HCT116 (cell line): ENCODE results near the gene ATP5F1E. TPM values are rescaled to one million over a fixed set of nuclear protein-coding genes. Genes with fewer than 3 reads are reported as not detected.

ENCODE experiments used
- ATAC-seq: fragments of 200-7000 bp; cut with Tn5 transposase; 2 replicates; pipeline ENCODE4 v1.9.1; 2020; ENCODE audit warnings: mild to moderate bottlenecking, moderate library complexity
- BruUV-seq: library from RNA; stranded (reverse); fragments of 400-500 nt; replicated peaks from 2 replicates; lab custom pipeline; 2021; lab: Mats Ljungman, UMichigan
- CTCF ChIA-PET: fragments of 300-600 bp; sonication (Branson Sonifier 250); formaldehyde crosslinking; loops from one replicate; lab custom pipeline; 2021; ENCODE audit warnings: antibody characterized with exemption; lab: Charles Lee
- POLR2A ChIA-PET: fragments of 300-600, 350-600 bp; sonication (Branson Sonifier 250); formaldehyde crosslinking; loops from one replicate; lab custom pipeline; 2021; ENCODE audit warnings: antibody characterized with exemption; lab: Charles Lee
- RAD21 ChIA-PET, 2 experiments: fragments of 300-600 bp; sonication (Branson Sonifier 250); formaldehyde crosslinking; loops; one replicate each; lab custom pipeline; 2023; ENCODE audit warnings: low total read pairs in 2 of 2; ENCODE audit not compliant: uncharacterized antibody in 2 of 2, unreplicated experiment in 2 of 2, low non-redundant PET in 1 of 2; lab: Charles Lee
- DNase-seq: peaks from one replicate; pipeline ENCODE4 v3.0.0-alpha.2; 2010; ENCODE audit warnings: low read depth, low spot score
- H2AFZ ChIP-seq: fragments of 200-600 bp; shearing (Covaris generic), sonication (generic); 2 replicates; pipeline ENCODE4 v1.6.1; 2017; ENCODE audit warnings: low read depth, mixed run types, mixed read lengths, antibody characterized with exemption, low read length; ENCODE audit not compliant: poor library complexity, severe bottlenecking
- H3K27ac ChIP-seq: 2 replicates; pipeline ENCODE4 v1.5.1; 2012; ENCODE audit warnings: low read depth, low read length
- H3K27me3 ChIP-seq: fragments of 200-600 bp; sonication (generic); 2 replicates; pipeline ENCODE4 v1.6.1; 2016; ENCODE audit warnings: mixed run types, low read length, mixed read lengths; ENCODE audit not compliant: insufficient read depth
- H3K36me3 ChIP-seq, 2 experiments: fragments of 200-500 bp in 1 of 2; fragments of 200-600 bp in 1 of 2; sonication (Bioruptor generic) in 1 of 2; sonication (generic) in 1 of 2; 2 replicates each; pipeline versions ENCODE4 v1.5.1 to v1.6.1; 2014 to 2016; ENCODE audit warnings: low read length in 2 of 2, inconsistent platforms in 1 of 2, mixed read lengths in 1 of 2, mixed run types in 1 of 2; ENCODE audit not compliant: insufficient read depth in 2 of 2, control insufficient read depth in 1 of 2
- H3K4me1 ChIP-seq, 2 experiments: fragments of 200-600 bp in 1 of 2; sonication (generic) in 1 of 2; 2 replicates each; pipeline versions ENCODE4 v1.5.1 to v1.6.1; 2012 to 2017; ENCODE audit warnings: low read length in 2 of 2, inconsistent platforms in 1 of 2, mild to moderate bottlenecking in 1 of 2, mixed read lengths in 1 of 2, mixed run types in 1 of 2, moderate library complexity in 1 of 2; ENCODE audit not compliant: insufficient read depth in 2 of 2, control insufficient read depth in 1 of 2
- H3K4me2 ChIP-seq: fragments of 200-600 bp; sonication (generic); 2 replicates; pipeline ENCODE4 v1.6.1; 2017; ENCODE audit warnings: mixed run types, low read length, mixed read lengths
- H3K4me3 ChIP-seq, 2 experiments: fragments of 200-600 bp in 1 of 2; sonication (generic) in 1 of 2; replicated peaks in 1 of 2; 2 replicates each; pipeline ENCODE4 v1.5.1; 2011 to 2016; ENCODE audit warnings: low read length in 2 of 2, control low read depth in 1 of 2, low read depth in 1 of 2, mild to moderate bottlenecking in 1 of 2, mixed read lengths in 1 of 2, mixed run types in 1 of 2
- H3K79me2 ChIP-seq: fragments of 200-600 bp; sonication (generic); 2 replicates; pipeline ENCODE4 v1.6.1; 2017; ENCODE audit warnings: mild to moderate bottlenecking, mixed run types, low read length, moderate library complexity, mixed read lengths; ENCODE audit not compliant: insufficient read depth
- H3K9ac ChIP-seq: fragments of 200-600 bp; sonication (generic); 2 replicates; pipeline ENCODE4 v1.6.1; 2016; ENCODE audit warnings: low read length, mixed read lengths
- H3K9me2 ChIP-seq: fragments of 200-600 bp; sonication (generic), shearing (Covaris generic); 2 replicates; pipeline ENCODE4 v1.6.1; 2017; ENCODE audit warnings: mixed run types, mild to moderate bottlenecking, moderate library complexity; ENCODE audit not compliant: insufficient read depth
- H3K9me3 ChIP-seq, 2 experiments: fragments of 200-500 bp in 1 of 2; fragments of 200-600 bp in 1 of 2; sonication (Bioruptor generic) in 1 of 2; sonication (generic) in 1 of 2; 2 replicates each; pipeline ENCODE4 v1.6.1; 2014 to 2017; ENCODE audit warnings: low read length in 2 of 2, mixed read lengths in 2 of 2, inconsistent platforms in 1 of 2, low read depth in 1 of 2, mild to moderate bottlenecking in 1 of 2, mixed run types in 1 of 2, moderate library complexity in 1 of 2; ENCODE audit not compliant: control insufficient read depth in 1 of 2, insufficient read depth in 1 of 2
- H4K20me1 ChIP-seq: fragments of 200-600 bp; sonication (generic), shearing (Covaris generic); 2 replicates; pipeline ENCODE4 v1.6.1; 2017; ENCODE audit warnings: mixed run types, mild to moderate bottlenecking, moderate library complexity; ENCODE audit not compliant: insufficient read depth
- ATF3 ChIP-seq: IDR thresholded peaks from 2 replicates; pipeline ENCODE4 v1.6.1; 2012
- CBX3 ChIP-seq: IDR thresholded peaks from 2 replicates; pipeline ENCODE4 v1.6.1; 2012; ENCODE audit warnings: low read depth
- CTCF ChIP-seq, 3 experiments: fragments of 200-600 bp in 1 of 3; sonication (generic) in 1 of 3; IDR thresholded peaks in 2 of 3; conservative IDR thresholded peaks in 1 of 3; 2 replicates each; pipeline ENCODE4 v1.5.1; 2012 to 2017; ENCODE audit warnings: low read depth in 2 of 3, low read length in 2 of 3, antibody characterized with exemption in 1 of 3, borderline replicate concordance in 1 of 3, control low read depth in 1 of 3, mild to moderate bottlenecking in 1 of 3, mixed read lengths in 1 of 3, mixed run types in 1 of 3, moderate library complexity in 1 of 3; ENCODE audit not compliant: insufficient read depth in 1 of 3
- EGR1 ChIP-seq: IDR thresholded peaks from 2 replicates; pipeline ENCODE4 v1.6.1; 2012; ENCODE audit warnings: low read depth
- ELF1 ChIP-seq: IDR thresholded peaks from 2 replicates; pipeline ENCODE4 v1.6.1; 2012; ENCODE audit warnings: low read depth, borderline replicate concordance
- EZH2 ChIP-seq: fragments of 200-600 bp; sonication (generic); IDR thresholded peaks from 2 replicates; pipeline ENCODE4 v1.6.1; 2017; ENCODE audit warnings: antibody characterized with exemption, mixed run types
- FOSL1 ChIP-seq: IDR thresholded peaks from 2 replicates; pipeline ENCODE4 v1.6.1; 2012; ENCODE audit warnings: low read depth
- JUND ChIP-seq: IDR thresholded peaks from 2 replicates; pipeline ENCODE4 v1.6.1; 2012
- POLR2A ChIP-seq: IDR thresholded peaks from 2 replicates; pipeline ENCODE4 v1.7.0; 2011; ENCODE audit warnings: borderline replicate concordance; ENCODE audit not compliant: insufficient read depth, insufficient read length; ENCODE audit errors: extremely low read depth
- POLR2AphosphoS5 ChIP-seq: IDR thresholded peaks from 2 replicates; pipeline ENCODE4 v1.6.1; 2011; ENCODE audit warnings: mild to moderate bottlenecking, low read depth, low read length, moderate library complexity
- RAD21 ChIP-seq: IDR thresholded peaks from 2 replicates; pipeline ENCODE4 v1.6.1; 2012; ENCODE audit warnings: low read depth, mild to moderate bottlenecking
- REST ChIP-seq: IDR thresholded peaks from 2 replicates; pipeline ENCODE4 v1.6.1; 2012; ENCODE audit warnings: low read depth
- SIN3A ChIP-seq: IDR thresholded peaks from 2 replicates; pipeline ENCODE4 v1.6.1; 2012; ENCODE audit warnings: low read depth
- SP1 ChIP-seq: IDR thresholded peaks from 2 replicates; pipeline ENCODE4 v1.6.1; 2012; ENCODE audit warnings: low read depth
- SRF ChIP-seq: IDR thresholded peaks from 2 replicates; pipeline ENCODE4 v1.6.1; 2012; ENCODE audit warnings: low read depth
- TCF7L2 ChIP-seq: IDR thresholded peaks from 2 replicates; pipeline ENCODE4 v1.7.0; 2011; ENCODE audit warnings: borderline replicate concordance, inconsistent platforms; ENCODE audit not compliant: insufficient read depth, insufficient read length; ENCODE audit errors: extremely low read depth
- ZFX ChIP-seq: fragments of 450-650 bp; IDR thresholded peaks from 2 replicates; pipeline ENCODE4 v1.6.1; 2017
- ZNF274 ChIP-seq: fragments of 200-500 bp; sonication (Bioruptor generic); IDR thresholded peaks from 2 replicates; pipeline ENCODE4 v1.6.1; 2014; ENCODE audit warnings: mild to moderate bottlenecking, low read depth, low read length, inconsistent platforms
- intact Hi-C: fragments of 100-400 bp; cut with micrococcal nuclease; formaldehyde crosslinking; loops from 2 replicates; pipeline ENCODE4 v1.10.0; 2022
- total RNA-seq: library from RNA; stranded (reverse); gene quantifications from one replicate; pipeline ENCODE4 v1.2.1, GENCODE V29; 2021; ENCODE audit not compliant: unreplicated experiment
- TF ChIP-seq, protein P1 (sequence below): IDR thresholded peaks from 2 replicates; pipeline ENCODE4 v1.6.1; 2012
- TF ChIP-seq, protein P2 (sequence below): IDR thresholded peaks from 2 replicates; pipeline ENCODE4 v1.6.1; 2011; ENCODE audit warnings: mild to moderate bottlenecking, low read length, moderate library complexity; ENCODE audit not compliant: insufficient replicate concordance; ENCODE audit errors: extremely low read depth

Gene ATP5F1E
- total RNA-seq, 1 experiment from 2014 or later, result 72.8 TPM

- Histone ChIP-seq H3K4me1 (peaks cover 0 to 14% of the 10 kb centered on the region in 2 experiments; a peak in 2 of 4 replicates), H3K9me3 (no peaks in the 10 kb centered on the region), H3K4me3 (no peak overlapping the region), H3K9ac (no peak overlapping the region), H4K20me1 (no peaks in the 10 kb centered on the region), H3K9me2 (no peaks in the 10 kb centered on the region), H3K27me3 (peaks cover 41% of the 10 kb centered on the region), H3K79me2 (no peaks in the 10 kb centered on the region), H3K27ac (no peak overlapping the region), H3K36me3 (no peaks in the 10 kb centered on the region), H3K4me2 (no peak overlapping the region), H2AFZ (no peak overlapping the region)
- CTCF ChIA-PET, result no interaction called here
- TF ChIP-seq SP1, result no peak
- no peak for TF ChIP-seq EZH2
- TF ChIP-seq JUND, result no peak
- no peak for TF ChIP-seq CBX3
- TF ChIP-seq EGR1, result no peak
- TF ChIP-seq CTCF (IDR thresholded peaks at IDR 0.05 in 2 of 3, conservative IDR thresholded peaks at IDR 0.05 in 1 of 3; ENCODE audit: borderline replicate concordance in 1 of 3, insufficient read depth in 1 of 3, low read depth in 2 of 3, low read length in 2 of 3), result no peak
- TF ChIP-seq, protein P1, sequence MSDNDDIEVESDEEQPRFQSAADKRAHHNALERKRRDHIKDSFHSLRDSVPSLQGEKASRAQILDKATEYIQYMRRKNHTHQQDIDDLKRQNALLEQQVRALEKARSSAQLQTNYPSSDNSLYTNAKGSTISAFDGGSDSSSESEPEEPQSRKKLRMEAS, result no peak
- no peak for TF ChIP-seq ZNF274
- no peak for TF ChIP-seq ELF1
- no peak for TF ChIP-seq ATF3
- no peak for TF ChIP-seq ZFX
- TF ChIP-seq, protein P2, sequence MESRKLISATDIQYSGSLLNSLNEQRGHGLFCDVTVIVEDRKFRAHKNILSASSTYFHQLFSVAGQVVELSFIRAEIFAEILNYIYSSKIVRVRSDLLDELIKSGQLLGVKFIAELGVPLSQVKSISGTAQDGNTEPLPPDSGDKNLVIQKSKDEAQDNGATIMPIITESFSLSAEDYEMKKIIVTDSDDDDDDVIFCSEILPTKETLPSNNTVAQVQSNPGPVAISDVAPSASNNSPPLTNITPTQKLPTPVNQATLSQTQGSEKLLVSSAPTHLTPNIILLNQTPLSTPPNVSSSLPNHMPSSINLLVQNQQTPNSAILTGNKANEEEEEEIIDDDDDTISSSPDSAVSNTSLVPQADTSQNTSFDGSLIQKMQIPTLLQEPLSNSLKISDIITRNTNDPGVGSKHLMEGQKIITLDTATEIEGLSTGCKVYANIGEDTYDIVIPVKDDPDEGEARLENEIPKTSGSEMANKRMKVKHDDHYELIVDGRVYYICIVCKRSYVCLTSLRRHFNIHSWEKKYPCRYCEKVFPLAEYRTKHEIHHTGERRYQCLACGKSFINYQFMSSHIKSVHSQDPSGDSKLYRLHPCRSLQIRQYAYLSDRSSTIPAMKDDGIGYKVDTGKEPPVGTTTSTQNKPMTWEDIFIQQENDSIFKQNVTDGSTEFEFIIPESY, result no peak
- no peak for TF ChIP-seq REST
- no peak for TF ChIP-seq RAD21
- no peak for TF ChIP-seq FOSL1
- no peak for TF ChIP-seq POLR2A
- TF ChIP-seq SRF, result no peak
- TF ChIP-seq TCF7L2, result no peak
- TF ChIP-seq POLR2AphosphoS5, result no peak
- TF ChIP-seq SIN3A, result no peak
- POLR2A ChIA-PET, result no interaction called here
- intact Hi-C loops, result no loop called here
- DNase-seq, result no peak
- BruUV-seq, result no TSS peak
- no peak for ATAC-seq
- RAD21 ChIA-PET, result no interaction called here
Observed at GRCh38 chr20:59077705-59078104, 45.6 kb upstream of the ATP5F1E start.
